DMS153 treated with DMSO at 0.1 percent for 48 hours (cell line): Measurements from ENCODE around the gene CFH.
"Not testable (repeated sequence)": the region's sequence is repeated elsewhere in the genome, so short reads cannot be mapped to it uniquely, and the experiment has no call there.

ENCODE experiments used
- DNase-seq: peaks from one replicate; lab custom pipeline; 2025; ENCODE audit not compliant: unreplicated experiment; lab: John Stamatoyannopoulos, UW

The CFH gene

GRCh38 chr1:196743244-196743643 is 91.4 kb downstream of the CFH start:
- DNase-seq = peak; percentile 85

GRCh38 chr1:196765019-196765740 is 113.3 kb downstream of the CFH start:
- not testable (repeated sequence) for DNase-seq

GRCh38 chr1:196769823-196770222 is 118.0 kb downstream of the CFH start:
- not testable (repeated sequence) for DNase-seq

GRCh38 chr1:196773713-196774112 is 121.9 kb downstream of the CFH start:
- DNase-seq = no peak

GRCh38 chr1:196774175-196774574 is 122.3 kb downstream of the CFH start:
- DNase-seq = no peak

- DNase-seq = no peak
Measured at GRCh38 chr1:196774603-196775002, 122.8 kb downstream of the CFH start, which contains the start of gene CFHR3. CFHR3 (plus strand) TSS chr1:196774840; CDS start chr1:196774887, 47 bp downstream.

- DNase-seq = no peak
Measured at GRCh38 chr1:196777603-196778002, 125.8 kb downstream of the CFH start.

GRCh38 chr1:196779093-196779492 is 127.2 kb downstream of the CFH start:
- DNase-seq = no peak

- DNase-seq = not testable (repeated sequence)
Measured at GRCh38 chr1:196791252-196791651, 139.4 kb downstream of the CFH start.

- DNase-seq = not testable (repeated sequence)
Measured at GRCh38 chr1:196794103-196794502, 142.3 kb downstream of the CFH start.
